COR-L47 (cell line): Measurements from ENCODE around the gene SLC6A7.

Experiments
- DNase-seq: peaks from one replicate; lab custom pipeline; 2025; lab: John Stamatoyannopoulos, UW

SLC6A7 gene

DNA sequence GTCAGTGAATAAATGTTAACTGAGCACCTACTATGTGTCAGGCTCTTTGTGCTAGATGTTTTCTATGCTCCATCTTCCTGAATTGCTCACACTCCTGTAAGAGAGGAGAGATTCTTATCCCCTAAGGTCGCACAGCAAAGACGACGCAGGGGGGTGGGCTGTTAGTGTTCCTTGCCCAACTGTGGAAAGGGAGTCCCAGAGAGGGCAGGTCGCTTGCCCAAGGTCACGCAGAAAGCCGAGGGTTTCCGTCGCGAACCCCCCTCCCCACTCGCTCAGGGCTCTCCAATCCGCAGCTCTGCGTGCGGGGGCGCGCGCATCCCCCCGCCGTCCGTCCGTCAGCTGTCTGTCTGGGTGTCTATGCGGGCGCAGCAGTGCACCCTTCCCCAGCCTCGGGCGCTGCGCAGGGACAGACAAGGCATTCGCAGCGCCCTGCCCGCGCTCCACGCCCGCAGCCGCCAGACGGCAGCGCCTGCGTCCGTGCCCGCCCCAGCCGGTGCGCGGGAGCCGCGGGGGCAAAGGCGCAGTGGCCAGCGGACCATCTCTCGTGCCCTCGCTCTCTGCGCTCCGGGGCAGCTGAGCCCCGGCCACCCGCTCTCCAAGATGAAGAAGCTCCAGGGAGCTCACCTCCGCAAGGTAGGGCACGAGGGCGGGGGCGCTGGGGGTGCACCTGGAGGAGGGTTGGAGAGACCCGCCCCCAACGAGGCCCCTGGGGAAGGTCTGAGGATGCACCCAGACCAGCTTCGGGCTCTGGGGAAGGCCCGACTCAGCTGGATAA lies at the start of gene SLC6A7:
Gene SLC6A7 (plus strand): TSS at position 335 of the 775 bp plus-strand sequence. CDS start 266 bp downstream, at position 601.
- no peak for DNase-seq

GRCh38 chr5:150140830-150141229 lies 49.0 kb upstream of the SLC6A7 start:
- no peak for DNase-seq

GRCh38 chr5:150141544-150142184 lies 48.2 kb upstream of the SLC6A7 start:
- DNase-seq: no peak

- DNase-seq: no peak
Measured at GRCh38 chr5:150142185-150142958, 47.5 kb upstream of the SLC6A7 start.

GRCh38 chr5:150142959-150143349 lies 46.9 kb upstream of the SLC6A7 start:
- DNase-seq: no peak

GRCh38 chr5:150143350-150144245 lies 46.3 kb upstream of the SLC6A7 start:
- no peak for DNase-seq

DNA sequence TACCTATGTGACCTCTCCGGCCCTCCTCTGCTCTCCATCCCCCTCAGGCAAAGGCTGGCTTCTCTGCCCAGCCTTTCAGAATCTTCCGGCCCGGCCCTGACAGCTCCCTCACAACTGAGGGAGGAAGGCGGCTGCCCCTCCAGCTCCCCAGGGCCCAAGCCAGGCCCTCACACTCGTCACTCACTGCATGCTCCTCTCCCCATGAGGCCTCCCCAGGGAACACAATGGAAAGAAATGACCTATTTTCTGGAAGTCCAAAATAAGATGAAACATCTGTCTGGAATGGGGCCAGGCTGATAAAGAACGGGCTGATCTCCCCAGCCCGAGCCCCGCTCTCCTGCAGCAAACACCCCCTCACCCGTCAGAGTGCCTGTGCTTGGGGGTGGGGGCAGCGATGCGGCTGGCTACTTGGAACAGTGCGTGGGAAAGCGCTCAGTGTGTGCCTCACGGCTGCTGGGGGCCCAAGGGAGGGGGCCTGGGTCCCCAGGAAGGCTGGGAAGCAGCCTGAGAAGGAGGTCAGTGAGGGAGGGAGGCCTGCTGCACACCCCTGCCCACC lies 45.5 kb upstream of the SLC6A7 start:
- DNase-seq: no peak

GRCh38 chr5:150144879-150145278 lies 45.0 kb upstream of the SLC6A7 start:
- DNase-seq: no peak

GRCh38 chr5:150146235-150146634 lies 43.6 kb upstream of the SLC6A7 start:
- no peak for DNase-seq

DNA sequence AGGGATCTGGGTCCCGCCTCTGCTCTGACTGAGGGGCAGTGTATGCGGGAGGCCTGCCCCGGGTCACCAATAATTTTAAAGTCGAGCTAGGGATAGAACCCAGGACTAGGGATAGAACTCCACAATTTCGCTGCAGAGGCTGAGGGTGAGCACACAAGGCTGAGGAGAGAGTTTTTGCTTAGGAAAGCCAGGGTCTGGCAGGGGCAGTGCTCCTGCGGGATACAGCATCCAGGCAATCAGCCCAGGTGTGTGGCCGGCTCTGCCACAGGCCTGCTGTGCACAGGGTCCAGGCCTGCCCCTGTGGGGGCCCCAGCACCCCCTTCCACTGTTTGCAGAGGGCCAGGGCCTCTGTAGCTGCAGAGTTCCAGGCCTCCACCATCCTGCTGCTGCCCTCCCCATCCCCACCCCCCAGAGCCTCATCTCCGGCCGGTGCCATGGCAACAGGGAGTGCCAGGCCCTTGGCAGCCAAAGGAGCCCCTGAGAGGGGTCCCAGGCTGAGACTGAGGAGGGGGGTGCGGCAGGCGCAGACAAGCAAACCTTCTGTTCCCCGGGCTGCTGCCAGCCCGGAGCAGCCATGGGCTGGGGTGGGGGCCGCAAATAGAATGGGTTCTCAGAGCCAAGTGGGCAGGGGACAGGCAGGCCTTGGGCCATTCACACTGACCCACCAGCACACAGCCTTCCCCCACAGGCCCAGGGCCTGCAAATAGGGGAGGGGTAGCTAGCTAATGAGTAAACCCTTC lies 42.8 kb upstream of the SLC6A7 start:
- DNase-seq: no peak

GRCh38 chr5:150147670-150148069 lies 42.2 kb upstream of the SLC6A7 start:
- no peak for DNase-seq

- DNase-seq: no peak
Measured at GRCh38 chr5:150148117-150148927, 41.5 kb upstream of the SLC6A7 start.

DNA sequence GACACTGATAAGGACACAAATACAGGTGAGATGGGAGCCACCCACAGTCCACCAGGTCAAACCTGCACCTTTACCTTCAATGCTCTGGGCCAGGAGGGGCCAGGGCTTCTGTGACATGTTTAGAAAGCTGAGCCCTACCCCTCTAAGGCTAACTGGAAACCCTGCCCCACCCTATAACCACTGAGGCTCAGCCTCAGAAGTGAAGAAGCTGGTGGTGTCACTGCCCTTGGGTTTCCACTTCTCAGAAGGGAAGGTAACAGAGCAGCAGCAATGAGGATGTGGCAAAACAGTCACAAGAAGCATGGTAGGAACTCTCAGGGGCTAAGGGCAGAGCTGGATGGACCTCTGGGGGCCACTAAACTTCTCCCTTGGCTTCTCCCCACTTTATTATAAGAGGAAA lies 40.2 kb upstream of the SLC6A7 start:
- DNase-seq: no peak

DNA sequence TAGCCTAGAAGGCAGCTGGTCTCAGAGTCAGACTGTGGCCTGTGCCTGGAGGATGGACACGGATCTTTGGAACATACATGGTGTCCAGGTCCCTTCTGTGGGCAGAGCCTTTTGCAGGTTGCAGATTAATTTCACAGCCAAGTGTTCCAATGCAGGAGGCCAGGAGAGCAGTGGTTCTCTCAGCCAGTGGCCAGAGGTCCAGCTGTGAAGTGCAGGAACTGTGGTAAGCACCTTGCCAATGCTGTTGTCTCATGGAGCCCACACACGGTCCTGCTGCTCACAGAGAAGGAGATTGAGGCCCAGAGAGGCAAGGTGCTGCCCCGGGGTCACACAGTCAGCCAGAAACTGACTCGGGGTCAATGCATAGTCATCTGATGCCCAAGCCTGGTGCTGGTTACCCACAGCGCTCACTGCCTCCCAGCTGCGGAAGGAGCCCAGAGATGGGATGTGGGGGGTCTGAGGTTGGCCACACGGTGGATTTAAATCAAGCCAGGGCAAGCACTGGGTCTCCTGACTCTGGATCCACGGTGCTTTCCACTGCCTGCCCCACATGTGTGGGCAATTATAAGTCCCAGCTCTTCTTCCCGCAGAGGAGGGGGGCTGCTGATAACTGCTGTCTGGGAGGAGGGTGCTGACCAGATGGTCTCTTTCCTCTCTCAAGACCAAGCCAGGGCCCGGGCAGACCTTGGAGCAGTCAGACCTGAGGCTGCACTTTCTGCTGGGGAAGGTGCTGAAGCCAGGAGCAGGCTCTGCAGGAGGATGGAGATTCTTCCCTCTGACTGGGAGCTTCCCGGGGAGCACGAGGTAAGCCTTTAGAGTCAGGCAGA lies 37.0 kb upstream of the SLC6A7 start:
- DNase-seq: no peak

DNA sequence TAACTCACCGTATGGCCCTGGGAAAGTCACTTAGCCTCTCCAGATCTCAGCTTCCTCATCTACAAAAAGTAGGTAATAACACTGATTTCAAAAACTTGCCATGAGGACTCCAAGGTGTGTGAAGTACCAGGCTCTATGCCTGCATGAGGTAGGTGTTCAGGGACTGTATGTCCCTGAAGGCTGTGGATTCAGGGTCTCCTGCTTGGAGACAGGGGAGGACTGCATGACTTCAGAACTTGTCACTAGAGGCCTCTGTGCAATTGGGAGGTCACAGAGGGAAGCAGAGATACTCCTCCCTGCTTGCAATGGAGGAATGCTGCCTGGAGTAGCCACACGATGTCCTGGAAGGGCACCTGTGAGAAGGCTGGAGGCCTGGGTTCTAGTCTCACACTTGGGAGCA lies 36.4 kb upstream of the SLC6A7 start:
- no peak for DNase-seq

DNA sequence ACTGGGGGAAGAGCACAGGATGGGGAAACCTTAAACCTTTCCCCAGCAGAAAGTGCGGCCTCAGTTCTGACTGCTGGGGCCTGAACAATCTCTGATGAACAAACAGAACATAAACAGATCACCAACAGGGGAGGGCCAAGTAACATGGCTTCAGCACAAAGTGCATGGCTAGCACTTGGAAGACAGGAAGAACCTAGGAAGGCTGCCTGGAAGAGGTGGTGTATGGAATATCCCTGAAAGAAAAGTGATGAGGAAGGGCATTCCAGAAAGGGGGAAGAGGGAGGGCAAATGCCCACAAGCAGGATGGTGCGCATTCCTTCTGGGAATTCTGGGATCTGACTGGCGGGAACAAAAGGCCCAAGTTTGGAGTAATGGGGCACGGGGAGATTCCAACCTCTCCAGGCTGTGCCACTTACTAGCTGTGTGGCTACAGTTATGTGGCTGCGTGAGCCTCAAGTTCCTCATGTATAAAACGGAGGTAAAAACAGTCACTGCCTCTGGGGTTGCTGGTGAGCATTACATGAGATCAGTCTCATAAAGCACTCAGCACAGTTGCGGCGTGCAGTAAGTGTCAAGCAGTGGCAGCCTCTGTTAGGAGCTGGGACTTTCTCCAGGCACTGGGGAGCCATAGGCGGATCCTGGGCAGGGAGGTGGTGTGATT lies 35.8 kb upstream of the SLC6A7 start:
- DNase-seq: no peak

DNA sequence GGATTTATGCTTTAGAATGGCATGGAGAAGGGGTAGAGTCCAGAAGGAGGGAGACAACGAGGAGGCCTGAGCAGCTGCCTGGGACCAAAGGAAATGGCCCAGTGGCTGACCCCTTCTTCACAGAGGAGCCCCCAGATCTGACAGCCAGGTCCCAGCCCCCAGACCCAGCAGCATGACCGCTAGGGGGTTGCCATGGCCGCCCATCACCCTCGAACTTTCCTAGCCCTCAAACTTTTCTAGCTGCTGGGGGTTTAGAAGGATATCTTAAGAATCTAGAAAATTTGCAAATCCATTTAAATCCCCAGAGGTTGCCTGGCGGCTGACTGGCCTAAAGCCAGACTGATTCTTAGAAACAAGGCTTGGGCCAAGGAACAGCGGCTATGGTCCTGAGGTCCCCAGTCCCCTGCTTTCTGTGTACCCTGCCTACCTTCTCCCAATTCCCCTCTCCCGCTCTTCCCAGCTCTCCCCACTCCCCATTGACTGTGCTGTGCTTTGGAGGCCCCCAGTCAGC lies 35.2 kb upstream of the SLC6A7 start:
- no peak for DNase-seq
